Prostate gland (tissue), 2 donors: ENCODE results near the gene A1CF. TPM values are rescaled to one million over a fixed set of nuclear protein-coding genes. Genes with fewer than 3 reads are reported as not detected.

ENCODE experiments used
- DNase-seq: peaks from one replicate; pipeline ENCODE4 v3.0.0-alpha.2; 2019; ENCODE audit warnings: low spot score
- H3K27ac ChIP-seq, 2 donors: fragments of 200-600 bp; sonication (generic); 2 replicates each; pipeline ENCODE4 v1.5.1; 2017 to 2019
- H3K27me3 ChIP-seq: fragments of 200-600 bp; sonication (generic); replicated peaks from 2 replicates; pipeline ENCODE4 v1.5.1; 2019; ENCODE audit not compliant: insufficient read depth
- H3K36me3 ChIP-seq, 2 donors: fragments of 200-600 bp; sonication (generic); 1 replicate in 1 of 2; 2 replicates in 1 of 2; pipeline versions ENCODE4 v1.5.1 to v1.8.1; 2017 to 2019
- H3K4me1 ChIP-seq: fragments of 200-600 bp; sonication (generic); replicated peaks from 2 replicates; pipeline ENCODE4 v1.5.1; 2019
- H3K4me3 ChIP-seq, 2 donors: fragments of 200-600 bp; sonication (generic); 2 replicates each; pipeline ENCODE4 v1.5.1; 2017 to 2019
- H3K9me3 ChIP-seq: fragments of 200-600 bp; sonication (generic); 2 replicates; pipeline ENCODE4 v1.5.1; 2017
- POLR2A ChIP-seq: fragments of 450-650 bp; IDR thresholded peaks from one replicate; pipeline ENCODE4 v1.6.1; 2016; ENCODE audit warnings: antibody characterized with exemption, mild to moderate bottlenecking
- POLR2AphosphoS5 ChIP-seq: sonication (generic); formaldehyde crosslinking; IDR thresholded peaks from one replicate; pipeline ENCODE4 v1.6.1; 2017; ENCODE audit warnings: antibody characterized with exemption
- WGBS: methylation state at CpG from one replicate; pipeline ENCODE4 v1.1.5; 2018; 5-methylcytosine and 5-hydroxymethylcytosine counted together
- intact Hi-C: fragments of 100-400 bp; cut with DNase I; formaldehyde crosslinking; loops from one replicate; pipeline ENCODE4 v1.14.2; 2022
- total RNA-seq, 2 donors: library from RNA; depleted of rRNA; stranded (reverse); fragments of >200 nt; gene quantifications; one replicate each; pipeline ENCODE4 v1.1.0, GENCODE V29; 2016
- TF ChIP-seq, protein P1 (sequence below), 4 experiments: fragments of 200-600 bp in 2 of 4; fragments of 450-650 bp in 2 of 4; sonication (generic) in 2 of 4; IDR thresholded peaks; 1 replicate in 3 of 4; 2 replicates in 1 of 4; pipeline ENCODE4 v1.5.1; 2016 to 2019; ENCODE audit warnings: antibody characterized with exemption in 4 of 4, mild to moderate bottlenecking in 2 of 4, moderate library complexity in 2 of 4

Gene A1CF
- total RNA-seq, 2 donors from 2014 or later, result not detected

DNA sequence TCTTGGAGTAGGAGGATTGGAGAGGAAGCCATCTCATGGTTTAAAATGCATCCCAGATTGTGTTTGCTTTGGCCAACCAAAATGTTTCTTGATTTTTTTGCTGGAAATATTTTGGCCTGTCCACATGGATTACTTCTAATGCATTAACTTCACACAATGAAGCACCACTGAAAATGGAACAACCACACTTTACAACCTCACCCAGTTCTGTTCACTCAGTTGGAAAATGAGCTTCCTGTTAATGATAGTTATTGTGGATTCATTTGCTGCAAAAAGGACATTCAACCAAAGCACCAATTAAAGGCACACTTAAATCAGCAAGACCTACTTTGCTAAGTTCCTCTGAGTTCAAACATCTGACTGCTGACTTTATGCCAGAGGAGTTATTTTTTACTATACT, 11.3 kb upstream of the A1CF start:
- no peak for TF ChIP-seq POLR2AphosphoS5
- TF ChIP-seq POLR2A, result no peak
- TF ChIP-seq, protein P1, sequence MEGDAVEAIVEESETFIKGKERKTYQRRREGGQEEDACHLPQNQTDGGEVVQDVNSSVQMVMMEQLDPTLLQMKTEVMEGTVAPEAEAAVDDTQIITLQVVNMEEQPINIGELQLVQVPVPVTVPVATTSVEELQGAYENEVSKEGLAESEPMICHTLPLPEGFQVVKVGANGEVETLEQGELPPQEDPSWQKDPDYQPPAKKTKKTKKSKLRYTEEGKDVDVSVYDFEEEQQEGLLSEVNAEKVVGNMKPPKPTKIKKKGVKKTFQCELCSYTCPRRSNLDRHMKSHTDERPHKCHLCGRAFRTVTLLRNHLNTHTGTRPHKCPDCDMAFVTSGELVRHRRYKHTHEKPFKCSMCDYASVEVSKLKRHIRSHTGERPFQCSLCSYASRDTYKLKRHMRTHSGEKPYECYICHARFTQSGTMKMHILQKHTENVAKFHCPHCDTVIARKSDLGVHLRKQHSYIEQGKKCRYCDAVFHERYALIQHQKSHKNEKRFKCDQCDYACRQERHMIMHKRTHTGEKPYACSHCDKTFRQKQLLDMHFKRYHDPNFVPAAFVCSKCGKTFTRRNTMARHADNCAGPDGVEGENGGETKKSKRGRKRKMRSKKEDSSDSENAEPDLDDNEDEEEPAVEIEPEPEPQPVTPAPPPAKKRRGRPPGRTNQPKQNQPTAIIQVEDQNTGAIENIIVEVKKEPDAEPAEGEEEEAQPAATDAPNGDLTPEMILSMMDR (IDR thresholded peaks at IDR 0.05), result no peak
- intact Hi-C loops, result no loop called here
- no peak overlapping the region for H3K27ac ChIP-seq

DNA sequence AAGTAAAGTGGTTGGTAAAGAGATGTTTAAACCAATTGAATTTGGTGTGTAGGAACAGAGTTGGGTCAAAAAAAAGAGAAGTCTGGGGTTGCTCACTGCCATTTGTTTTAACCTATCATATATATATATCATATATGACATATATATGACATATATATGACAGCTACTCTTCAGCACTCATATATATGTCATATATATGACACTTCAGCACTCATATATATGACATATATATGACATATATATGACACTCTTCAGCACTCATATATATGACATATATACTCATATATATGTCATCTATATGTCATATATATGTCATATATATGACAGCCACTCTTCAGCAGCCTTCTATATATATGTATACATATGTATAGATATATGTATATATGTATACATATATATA, 8.9 kb upstream of the A1CF start:
- Histone ChIP-seq H3K9me3 (no peaks in the 10 kb centered on the region), H3K27me3 (no peaks in the 10 kb centered on the region), H3K27ac (no peak overlapping the region), H3K4me1 (no peaks in the 10 kb centered on the region), H3K36me3 (no peaks in the 10 kb centered on the region), H3K4me3 (no peak overlapping the region)
- DNase-seq, result no peak
- TF ChIP-seq POLR2AphosphoS5 (no peak), POLR2A (no peak)
- TF ChIP-seq, protein P1 (IDR thresholded peaks at IDR 0.05), result no peak
- intact Hi-C loops, result no loop called here

More for the DNA sequence above, 11.3 kb upstream of the A1CF start:
- DNase-seq, result no peak
- Histone ChIP-seq H3K27me3 (no peaks in the 10 kb centered on the region), H3K9me3 (no peaks in the 10 kb centered on the region), H3K4me3 (no peak overlapping the region), H3K4me1 (no peaks in the 10 kb centered on the region), H3K36me3 (no peaks in the 10 kb centered on the region)

DNA sequence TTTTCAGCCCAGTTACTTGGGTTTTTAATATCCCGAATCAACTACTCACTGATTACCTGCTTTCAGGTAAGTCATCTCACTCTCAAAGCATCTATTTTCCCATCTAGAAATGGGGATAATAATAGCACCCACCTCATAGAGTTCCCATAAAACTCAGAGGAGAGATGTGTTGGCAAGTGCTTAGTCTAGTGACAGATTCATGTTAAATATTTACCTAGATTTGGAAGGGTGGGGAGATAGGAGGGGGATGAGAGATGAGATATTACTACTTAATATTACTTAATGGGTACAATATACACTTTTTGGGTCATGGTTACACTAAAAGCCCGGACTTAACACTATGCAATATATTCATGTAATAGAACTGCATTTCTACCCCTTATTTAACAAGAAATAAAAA, 7.0 kb upstream of the A1CF start:
- 85% methylated on average over 2 of the region's 2 CpGs for WGBS
- Histone ChIP-seq H3K4me1 (no peaks in the 10 kb centered on the region), H3K27me3 (no peaks in the 10 kb centered on the region), H3K9me3 (no peaks in the 10 kb centered on the region), H3K27ac (no peak overlapping the region), H3K4me3 (no peak overlapping the region), H3K36me3 (no peaks in the 10 kb centered on the region)
- TF ChIP-seq POLR2AphosphoS5 (no peak), POLR2A (no peak)
- TF ChIP-seq, protein P1 (IDR thresholded peaks at IDR 0.05), result no peak
- DNase-seq, result no peak
- intact Hi-C loops, result no loop called here

DNA sequence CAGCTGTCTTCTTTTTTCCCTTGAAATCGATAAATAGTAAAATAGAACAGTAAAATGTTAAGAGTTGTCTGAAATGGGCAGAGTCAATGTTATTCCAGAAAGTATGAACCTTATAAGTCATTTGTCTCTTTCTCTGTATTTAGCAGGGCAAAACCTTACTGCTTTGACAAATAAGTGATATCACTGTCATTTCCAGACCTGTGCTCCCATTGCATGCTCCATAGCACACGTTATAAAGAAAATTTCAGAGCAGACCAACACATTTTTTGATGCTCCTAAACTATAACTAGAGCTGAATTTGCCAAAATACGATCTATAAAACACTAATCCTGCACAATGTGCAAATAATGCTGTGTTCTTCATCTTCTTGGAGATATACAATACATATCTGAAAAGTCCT, 1.1 kb downstream of the A1CF start:
- WGBS, result 45% methylated on average over 3 of the region's 3 CpGs
- Histone ChIP-seq H3K4me1 (no peaks in the 10 kb centered on the region), H3K27ac (no peak overlapping the region), H3K9me3 (no peaks in the 10 kb centered on the region), H3K4me3 (no peak overlapping the region), H3K36me3 (no peaks in the 10 kb centered on the region), H3K27me3 (no peaks in the 10 kb centered on the region)
- no peak for DNase-seq
- intact Hi-C loops, result no loop called here
- TF ChIP-seq POLR2AphosphoS5 (no peak), POLR2A (no peak)
- TF ChIP-seq, protein P1 (IDR thresholded peaks at IDR 0.05), result no peak

DNA sequence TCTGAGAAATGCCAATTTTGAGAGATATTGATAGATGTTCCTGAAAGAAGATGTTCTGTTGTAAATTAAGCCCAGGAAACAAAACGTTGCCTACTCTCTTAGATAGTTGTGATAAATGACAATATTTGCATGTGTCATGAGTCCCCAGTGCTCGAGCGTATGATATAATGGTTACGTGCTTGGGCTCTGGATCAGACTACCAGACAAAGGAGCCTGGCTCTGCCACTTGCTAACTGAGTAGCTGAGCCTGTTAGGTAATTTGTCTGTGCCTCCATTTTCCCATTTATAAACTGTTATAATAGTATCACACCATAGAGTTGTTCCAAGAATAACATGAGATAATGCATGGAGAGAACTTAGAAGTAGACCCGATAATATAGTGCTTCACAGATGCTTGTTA, 1.8 kb downstream of the A1CF start:
- 49% methylated on average over 5 of the region's 5 CpGs for WGBS

More for the DNA sequence above, 1.8 kb downstream of the A1CF start:
- no peak for TF ChIP-seq POLR2AphosphoS5
- H3K4me1 ChIP-seq, result no peaks in the 10 kb centered on the region
- H3K9me3 ChIP-seq, result no peaks in the 10 kb centered on the region
- H3K4me3 ChIP-seq, result no peak overlapping the region
- no peaks in the 10 kb centered on the region for H3K36me3 ChIP-seq
- no peak for DNase-seq
- intact Hi-C loops, result no loop called here
- no peak overlapping the region for H3K27ac ChIP-seq
- no peaks in the 10 kb centered on the region for H3K27me3 ChIP-seq
